ENCODE data around the gene MTMR10.

MTMR10 gene

DNA sequence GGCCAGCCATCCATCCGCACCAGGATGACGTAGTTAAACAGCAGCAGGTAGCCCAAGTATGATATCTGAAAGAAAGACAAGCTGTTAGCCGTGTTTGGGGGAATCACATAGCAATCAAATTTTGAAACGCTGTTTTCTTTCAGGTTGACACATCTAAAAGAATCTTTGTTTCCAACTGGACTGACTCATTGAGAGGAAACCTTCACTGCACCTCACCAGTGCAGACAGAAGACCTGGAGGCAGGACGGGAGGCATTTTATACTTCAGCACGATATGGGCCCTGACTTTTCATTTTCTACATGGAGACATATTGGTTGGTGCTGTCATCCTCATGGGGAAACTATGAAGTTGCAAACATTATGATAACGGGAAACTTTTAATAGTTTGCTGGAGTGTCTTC lies 44.2 kb upstream of the MTMR10 start:
- Histone ChIP-seq H3K9me3 (no peaks in the 10 kb centered on the region), H3K4me3 (no peak overlapping the region), H3K27ac (no peak overlapping the region), H3K36me3 (no peaks in the 10 kb centered on the region), H3K4me1 (peaks cover 0 to 4% (median 0%) of the 10 kb centered on the region in 4 donors), H3K27me3 (no peaks in the 10 kb centered on the region)
- intact Hi-C loops (cut with DNase I; ENCODE audit: low total_unique reads) = no loop called here
- no peak for DNase-seq
- TF ChIP-seq CTCF (IDR thresholded peaks at IDR 0.05) = no peak

GRCh38 chr15:31034152-31034551 lies 42.7 kb upstream of the MTMR10 start:
- Histone ChIP-seq H3K27ac (no peak overlapping the region), H3K4me3 (no peak overlapping the region), H3K9me3 (no peaks in the 10 kb centered on the region), H3K4me1 (peaks cover 0 to 4% (median 0%) of the 10 kb centered on the region in 4 donors), H3K27me3 (no peaks in the 10 kb centered on the region), H3K36me3 (no peaks in the 10 kb centered on the region)
- DNase-seq = no peak
- intact Hi-C loops (cut with DNase I; ENCODE audit: low total_unique reads) = no loop called here
- TF ChIP-seq CTCF (IDR thresholded peaks at IDR 0.05) = no peak

- Histone ChIP-seq H3K27me3 (no peaks in the 10 kb centered on the region), H3K9me3 (no peaks in the 10 kb centered on the region), H3K4me1 (peaks cover 0 to 4% (median 0%) of the 10 kb centered on the region in 4 donors), H3K27ac (no peak overlapping the region), H3K36me3 (no peaks in the 10 kb centered on the region), H3K4me3 (no peak overlapping the region)
- no peak for DNase-seq
- intact Hi-C loops (cut with DNase I; ENCODE audit: low total_unique reads) = no loop called here
- no peak for TF ChIP-seq CTCF (IDR thresholded peaks at IDR 0.05)
Observed at GRCh38 chr15:31032961-31033371, 41.5 kb upstream of the MTMR10 start.

- TF ChIP-seq CTCF (IDR thresholded peaks at IDR 0.05) = no peak
- H3K36me3 ChIP-seq = no peaks in the 10 kb centered on the region
- no peak for DNase-seq
- no peak overlapping the region for H3K4me3 ChIP-seq
- no peaks in the 10 kb centered on the region for H3K9me3 ChIP-seq
- intact Hi-C loops (cut with DNase I; ENCODE audit: low total_unique reads) = no loop called here
- no peaks in the 10 kb centered on the region for H3K27me3 ChIP-seq
- H3K27ac ChIP-seq = no peak overlapping the region
- H3K4me1 ChIP-seq = peaks cover 0 to 4% (median 0%) of the 10 kb centered on the region in 4 donors
Observed at GRCh38 chr15:31031471-31032067, 40.1 kb upstream of the MTMR10 start.

- no peaks in the 10 kb centered on the region for H3K27me3 ChIP-seq
- H3K4me3 ChIP-seq = no peak overlapping the region
- H3K4me1 ChIP-seq = peaks cover 0 to 10% (median 6%) of the 10 kb centered on the region in 4 donors
- no peak for DNase-seq
- intact Hi-C loops (cut with DNase I; ENCODE audit: low total_unique reads) = no loop called here
- TF ChIP-seq CTCF (IDR thresholded peaks at IDR 0.05) = no peak
- H3K9me3 ChIP-seq = no peaks in the 10 kb centered on the region
- no peak overlapping the region for H3K27ac ChIP-seq
- H3K36me3 ChIP-seq = no peaks in the 10 kb centered on the region
Observed at GRCh38 chr15:31027910-31028578, 36.6 kb upstream of the MTMR10 start.

Measured in tibial artery (tissue), 4 donors.